ENCODE measurements around the gene PARP16.
"Not testable (repeated sequence)": the region's sequence is repeated elsewhere in the genome, so short reads cannot be mapped to it uniquely, and the experiment has no call there.

Gene PARP16

GRCh38 chr15:65277015-65277414 lies 9.7 kb downstream of the PARP16 start:
- Histone ChIP-seq H3K9ac (ENCODE audit: low read depth in 1 of 2, low read length in 2 of 2) (no peak overlapping the region), H3K36me3 (ENCODE audit: control insufficient read depth in 1 of 2, insufficient read depth in 2 of 2, low read length in 2 of 2) (no peaks in the 10 kb centered on the region), H3K27me3 (ENCODE audit: control insufficient read depth in 1 of 2, insufficient read depth in 2 of 2, low read length in 2 of 2) (no peaks in the 10 kb centered on the region), H3K4me3 (ENCODE audit: low read depth in 1 of 2, low read length in 2 of 2) (no peak overlapping the region), H3K9me3 (ENCODE audit: control insufficient read depth in 1 of 2, low read length in 2 of 2) (no peaks in the 10 kb centered on the region), H3K4me1 (ENCODE audit: control insufficient read depth in 1 of 2, insufficient read depth in 2 of 2, low read length in 2 of 2) (peaks cover 0 to 19% of the 10 kb centered on the region in 2 donors), H3K27ac (ENCODE audit: low read depth, low read length) (no peak overlapping the region)

- H3K27me3 ChIP-seq (ENCODE audit: control insufficient read depth in 1 of 2, insufficient read depth in 2 of 2, low read length in 2 of 2), result no peaks in the 10 kb centered on the region
- H3K9ac ChIP-seq (ENCODE audit: low read depth in 1 of 2, low read length in 2 of 2), result no peak overlapping the region
- H3K9me3 ChIP-seq (ENCODE audit: control insufficient read depth in 1 of 2, low read length in 2 of 2), result no peaks in the 10 kb centered on the region
- H3K36me3 ChIP-seq (ENCODE audit: control insufficient read depth in 1 of 2, insufficient read depth in 2 of 2, low read length in 2 of 2), result no peaks in the 10 kb centered on the region
- no peak overlapping the region for H3K27ac ChIP-seq (ENCODE audit: low read depth, low read length)
- H3K4me1 ChIP-seq (ENCODE audit: control insufficient read depth in 1 of 2, insufficient read depth in 2 of 2, low read length in 2 of 2), result peaks cover 0 to 19% of the 10 kb centered on the region in 2 donors
- H3K4me3 ChIP-seq (ENCODE audit: low read depth in 1 of 2, low read length in 2 of 2), result no peak overlapping the region
These were observed 11.0 kb downstream of the PARP16 start for GRCh38 chr15:65275728-65276126.

- H3K36me3 ChIP-seq (ENCODE audit: control insufficient read depth in 1 of 2, insufficient read depth in 2 of 2, low read length in 2 of 2), result peaks cover 2 to 5% of the 10 kb centered on the region in 2 donors
- no peak overlapping the region for H3K27ac ChIP-seq (ENCODE audit: low read depth, low read length)
These were observed 11.5 kb downstream of the PARP16 start for GRCh38 chr15:65275104-65275727.

GRCh38 chr15:65270811-65271545 lies 15.7 kb downstream of the PARP16 start:
- H3K4me1 ChIP-seq (ENCODE audit: control insufficient read depth in 1 of 2, insufficient read depth in 2 of 2, low read length in 2 of 2); H3K4me3 ChIP-seq (ENCODE audit: low read depth in 1 of 2, low read length in 2 of 2); H3K9me3 ChIP-seq (ENCODE audit: control insufficient read depth in 1 of 2, low read length in 2 of 2); H3K27me3 ChIP-seq (ENCODE audit: control insufficient read depth in 1 of 2, insufficient read depth in 2 of 2, low read length in 2 of 2); H3K9ac ChIP-seq (ENCODE audit: low read depth in 1 of 2, low read length in 2 of 2); H3K27ac ChIP-seq (ENCODE audit: low read depth, low read length): not testable (repeated sequence)
- H3K36me3 ChIP-seq (ENCODE audit: control insufficient read depth in 1 of 2, insufficient read depth in 2 of 2, low read length in 2 of 2), result peaks cover 5 to 15% of the 10 kb centered on the region in 2 donors

More at GRCh38 chr15:65275104-65275727, 11.5 kb downstream of the PARP16 start:
- Histone ChIP-seq H3K27me3 (ENCODE audit: control insufficient read depth in 1 of 2, insufficient read depth in 2 of 2, low read length in 2 of 2) (no peaks in the 10 kb centered on the region), H3K9me3 (ENCODE audit: control insufficient read depth in 1 of 2, low read length in 2 of 2) (no peaks in the 10 kb centered on the region), H3K4me1 (ENCODE audit: control insufficient read depth in 1 of 2, insufficient read depth in 2 of 2, low read length in 2 of 2) (peaks cover 0 to 19% of the 10 kb centered on the region in 2 donors), H3K4me3 (ENCODE audit: low read depth in 1 of 2, low read length in 2 of 2) (no peak overlapping the region), H3K9ac (ENCODE audit: low read depth in 1 of 2, low read length in 2 of 2) (no peak overlapping the region)

- no peak overlapping the region for H3K4me3 ChIP-seq (ENCODE audit: low read depth in 1 of 2, low read length in 2 of 2)
- peaks cover 5 to 28% of the 10 kb centered on the region in 2 donors for H3K36me3 ChIP-seq (ENCODE audit: control insufficient read depth in 1 of 2, insufficient read depth in 2 of 2, low read length in 2 of 2)
- H3K4me1 ChIP-seq (ENCODE audit: control insufficient read depth in 1 of 2, insufficient read depth in 2 of 2, low read length in 2 of 2), result no peaks in the 10 kb centered on the region
- no peak overlapping the region for H3K27ac ChIP-seq (ENCODE audit: low read depth, low read length)
- no peak overlapping the region for H3K9ac ChIP-seq (ENCODE audit: low read depth in 1 of 2, low read length in 2 of 2)
- no peaks in the 10 kb centered on the region for H3K9me3 ChIP-seq (ENCODE audit: control insufficient read depth in 1 of 2, low read length in 2 of 2)
- H3K27me3 ChIP-seq (ENCODE audit: control insufficient read depth in 1 of 2, insufficient read depth in 2 of 2, low read length in 2 of 2), result no peaks in the 10 kb centered on the region
These were observed 18.3 kb downstream of the PARP16 start for GRCh38 chr15:65268411-65268810.

- Histone ChIP-seq H3K27me3 (ENCODE audit: control insufficient read depth in 1 of 2, insufficient read depth in 2 of 2, low read length in 2 of 2) (no peaks in the 10 kb centered on the region), H3K4me1 (ENCODE audit: control insufficient read depth in 1 of 2, insufficient read depth in 2 of 2, low read length in 2 of 2) (no peaks in the 10 kb centered on the region), H3K9me3 (ENCODE audit: control insufficient read depth in 1 of 2, low read length in 2 of 2) (no peaks in the 10 kb centered on the region), H3K27ac (ENCODE audit: low read depth, low read length) (no peak overlapping the region), H3K9ac (ENCODE audit: low read depth in 1 of 2, low read length in 2 of 2) (no peak overlapping the region), H3K36me3 (ENCODE audit: control insufficient read depth in 1 of 2, insufficient read depth in 2 of 2, low read length in 2 of 2) (peaks cover 15 to 41% of the 10 kb centered on the region in 2 donors), H3K4me3 (ENCODE audit: low read depth in 1 of 2, low read length in 2 of 2) (no peak overlapping the region)
These were observed 20.2 kb downstream of the PARP16 start for GRCh38 chr15:65266469-65266868.

- no peak overlapping the region for H3K9ac ChIP-seq (ENCODE audit: low read depth in 1 of 2, low read length in 2 of 2)
- no peaks in the 10 kb centered on the region for H3K27me3 ChIP-seq (ENCODE audit: control insufficient read depth in 1 of 2, insufficient read depth in 2 of 2, low read length in 2 of 2)
- no peak overlapping the region for H3K27ac ChIP-seq (ENCODE audit: low read depth, low read length)
These were observed 21.7 kb downstream of the PARP16 start for GRCh38 chr15:65264863-65265430.

GRCh38 chr15:65263313-65263712 lies 23.4 kb downstream of the PARP16 start:
- no peak overlapping the region for H3K27ac ChIP-seq (ENCODE audit: low read depth, low read length)
- H3K4me1 ChIP-seq (ENCODE audit: control insufficient read depth in 1 of 2, insufficient read depth in 2 of 2, low read length in 2 of 2), result no peaks in the 10 kb centered on the region
- H3K4me3 ChIP-seq (ENCODE audit: low read depth in 1 of 2, low read length in 2 of 2), result no peak overlapping the region
- no peak overlapping the region for H3K9ac ChIP-seq (ENCODE audit: low read depth in 1 of 2, low read length in 2 of 2)
- H3K9me3 ChIP-seq (ENCODE audit: control insufficient read depth in 1 of 2, low read length in 2 of 2), result no peaks in the 10 kb centered on the region
- H3K36me3 ChIP-seq (ENCODE audit: control insufficient read depth in 1 of 2, insufficient read depth in 2 of 2, low read length in 2 of 2), result peaks cover 20 to 56% of the 10 kb centered on the region in 2 donors
- H3K27me3 ChIP-seq (ENCODE audit: control insufficient read depth in 1 of 2, insufficient read depth in 2 of 2, low read length in 2 of 2), result no peaks in the 10 kb centered on the region

More at GRCh38 chr15:65264863-65265430, 21.7 kb downstream of the PARP16 start:
- Histone ChIP-seq H3K4me3 (ENCODE audit: low read depth in 1 of 2, low read length in 2 of 2) (no peak overlapping the region), H3K9me3 (ENCODE audit: control insufficient read depth in 1 of 2, low read length in 2 of 2) (no peaks in the 10 kb centered on the region), H3K4me1 (ENCODE audit: control insufficient read depth in 1 of 2, insufficient read depth in 2 of 2, low read length in 2 of 2) (no peaks in the 10 kb centered on the region), H3K36me3 (ENCODE audit: control insufficient read depth in 1 of 2, insufficient read depth in 2 of 2, low read length in 2 of 2) (peaks cover 10 to 45% of the 10 kb centered on the region in 2 donors)

- Histone ChIP-seq H3K27ac (ENCODE audit: low read depth, low read length) (no peak overlapping the region), H3K36me3 (ENCODE audit: control insufficient read depth in 1 of 2, insufficient read depth in 2 of 2, low read length in 2 of 2) (peaks cover 21 to 60% of the 10 kb centered on the region in 2 donors), H3K27me3 (ENCODE audit: control insufficient read depth in 1 of 2, insufficient read depth in 2 of 2, low read length in 2 of 2) (no peaks in the 10 kb centered on the region), H3K9me3 (ENCODE audit: control insufficient read depth in 1 of 2, low read length in 2 of 2) (no peaks in the 10 kb centered on the region), H3K9ac (ENCODE audit: low read depth in 1 of 2, low read length in 2 of 2) (no peak overlapping the region), H3K4me1 (ENCODE audit: control insufficient read depth in 1 of 2, insufficient read depth in 2 of 2, low read length in 2 of 2) (no peaks in the 10 kb centered on the region), H3K4me3 (ENCODE audit: low read depth in 1 of 2, low read length in 2 of 2) (no peak overlapping the region)
These were observed 25.7 kb downstream of the PARP16 start for GRCh38 chr15:65260968-65261367.

GRCh38 chr15:65259367-65259797 lies 27.3 kb downstream of the PARP16 start:
- peaks cover 21 to 52% of the 10 kb centered on the region in 2 donors for H3K36me3 ChIP-seq (ENCODE audit: control insufficient read depth in 1 of 2, insufficient read depth in 2 of 2, low read length in 2 of 2)
- H3K9ac ChIP-seq (ENCODE audit: low read depth in 1 of 2, low read length in 2 of 2), result no peak overlapping the region
- no peaks in the 10 kb centered on the region for H3K9me3 ChIP-seq (ENCODE audit: control insufficient read depth in 1 of 2, low read length in 2 of 2)
- no peaks in the 10 kb centered on the region for H3K4me1 ChIP-seq (ENCODE audit: control insufficient read depth in 1 of 2, insufficient read depth in 2 of 2, low read length in 2 of 2)
- no peak overlapping the region for H3K27ac ChIP-seq (ENCODE audit: low read depth, low read length)
- no peaks in the 10 kb centered on the region for H3K27me3 ChIP-seq (ENCODE audit: control insufficient read depth in 1 of 2, insufficient read depth in 2 of 2, low read length in 2 of 2)
- H3K4me3 ChIP-seq (ENCODE audit: low read depth in 1 of 2, low read length in 2 of 2), result no peak overlapping the region

Data from duodenal mucosa (tissue), 2 donors.